NCI-H2227 (cell line): ENCODE measurements around the gene PGS1.

Experiments
- DNase-seq: peaks from one replicate; lab custom pipeline; 2025; ENCODE audit not compliant: unreplicated experiment; lab: John Stamatoyannopoulos, UW

The PGS1 gene

GRCh38 chr17:78345791-78346494 lies 32.5 kb upstream of the PGS1 start:
- no peak for DNase-seq

DNA sequence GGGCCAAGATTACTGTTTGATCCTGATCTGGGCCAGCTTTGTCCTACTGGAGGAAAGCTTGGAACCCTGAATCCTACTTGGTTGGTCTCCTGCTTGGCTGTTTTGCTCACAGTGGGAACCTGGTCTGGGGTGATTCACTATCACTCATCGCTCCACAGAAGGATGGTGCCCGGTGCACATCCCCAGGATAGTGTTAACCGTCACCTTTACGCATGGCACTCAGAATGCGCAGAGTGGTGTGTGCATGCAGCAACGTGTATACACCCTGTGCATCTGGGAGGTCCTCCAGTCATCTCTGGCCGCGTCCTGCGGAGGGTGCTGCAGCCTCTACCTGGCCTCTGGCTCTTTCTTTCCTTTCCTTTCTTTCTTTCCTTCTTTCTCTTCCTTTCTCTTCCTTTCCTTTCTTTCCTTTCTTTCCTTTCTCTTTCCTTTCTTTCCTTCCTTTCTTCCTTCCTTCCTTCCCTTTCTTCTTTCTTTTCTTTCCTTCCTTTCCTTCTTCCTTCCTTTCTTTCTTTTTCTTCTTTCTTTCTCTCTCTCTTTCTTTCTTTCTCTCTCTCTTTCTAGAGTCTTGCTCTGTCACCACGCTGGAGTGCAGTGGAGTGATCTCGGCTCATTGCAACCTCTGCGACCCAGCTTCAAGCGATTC lies 31.7 kb upstream of the PGS1 start:
- DNase-seq = no peak

- DNase-seq = no peak
Observed at GRCh38 chr17:78347453-78347852, 31.0 kb upstream of the PGS1 start.

DNA sequence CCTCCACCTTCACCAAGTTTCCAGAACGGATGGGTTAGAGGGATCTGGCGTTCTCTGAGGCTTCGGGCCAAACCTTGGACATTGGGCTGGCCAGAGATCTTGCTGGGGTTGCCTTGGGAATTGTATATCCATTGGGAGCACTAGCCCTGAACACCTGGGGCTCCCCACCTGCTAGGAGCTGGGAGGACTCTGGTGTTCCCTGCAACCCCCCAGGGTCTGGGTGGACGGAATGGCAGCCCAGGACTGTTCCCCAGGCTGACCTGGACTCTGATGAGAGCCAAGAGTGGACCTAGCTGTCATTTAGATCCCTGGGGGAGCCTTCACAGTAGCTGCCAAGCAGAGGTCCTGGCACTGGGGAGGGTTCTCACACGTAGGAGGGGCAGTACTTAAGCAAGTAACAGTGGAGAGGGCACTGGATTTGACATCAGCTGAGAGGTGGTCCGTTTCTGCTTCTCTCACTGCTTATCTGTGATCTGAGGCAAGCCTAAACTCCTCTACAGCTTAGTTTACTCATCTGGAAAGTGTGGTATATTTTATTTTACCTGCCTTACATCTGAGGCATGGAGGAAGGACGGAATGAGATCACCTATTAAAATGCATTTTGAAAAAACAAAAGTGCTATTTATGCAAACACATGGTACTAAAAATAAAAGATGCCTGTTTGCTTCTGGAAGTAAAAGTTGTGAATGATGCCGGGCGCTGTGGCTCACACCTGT lies 30.2 kb upstream of the PGS1 start:
- no peak for DNase-seq

GRCh38 chr17:78349891-78350642 lies 28.4 kb upstream of the PGS1 start:
- DNase-seq = no peak

DNA sequence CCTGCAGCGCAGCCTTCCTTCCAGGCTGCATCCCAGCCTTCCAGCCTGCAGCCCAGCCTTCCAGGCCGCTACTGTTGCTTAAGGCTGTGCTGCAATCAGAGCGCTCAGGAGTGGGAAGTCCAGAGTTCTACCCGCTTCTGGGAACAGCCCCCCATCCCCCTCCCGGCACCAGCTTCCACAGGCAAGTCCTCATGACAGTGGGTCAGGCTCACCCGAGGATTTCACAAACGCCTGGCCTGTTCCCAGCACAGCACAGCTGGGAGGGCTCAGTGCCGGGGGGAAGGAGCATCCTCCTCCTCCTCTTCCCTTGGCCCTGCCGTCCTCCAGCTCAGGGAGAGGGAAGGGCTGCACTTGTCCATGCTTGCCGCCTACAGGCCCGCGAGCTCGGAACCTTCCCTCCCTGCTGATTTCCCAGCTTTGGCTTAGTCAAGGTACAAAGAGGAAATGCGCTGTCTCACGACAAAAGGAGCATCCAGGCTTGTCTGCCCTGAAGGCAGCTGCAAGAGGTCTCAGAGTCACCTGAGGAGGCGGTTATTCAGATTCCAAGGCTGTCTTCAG lies 26.9 kb upstream of the PGS1 start:
- peak; percentile 68 for DNase-seq

GRCh38 chr17:78353834-78354233 lies 24.6 kb upstream of the PGS1 start:
- DNase-seq = no peak

- no peak for DNase-seq
Observed at GRCh38 chr17:78355045-78355641, 23.3 kb upstream of the PGS1 start.

- no peak for DNase-seq
Observed at GRCh38 chr17:78355701-78356100, 22.7 kb upstream of the PGS1 start.

- DNase-seq = no peak
Observed at GRCh38 chr17:78356101-78356713, 22.2 kb upstream of the PGS1 start.

- DNase-seq = no peak
Observed at GRCh38 chr17:78357177-78357586, 21.3 kb upstream of the PGS1 start.

- DNase-seq = no peak
Observed at GRCh38 chr17:78357672-78358537, 20.5 kb upstream of the PGS1 start.

DNA sequence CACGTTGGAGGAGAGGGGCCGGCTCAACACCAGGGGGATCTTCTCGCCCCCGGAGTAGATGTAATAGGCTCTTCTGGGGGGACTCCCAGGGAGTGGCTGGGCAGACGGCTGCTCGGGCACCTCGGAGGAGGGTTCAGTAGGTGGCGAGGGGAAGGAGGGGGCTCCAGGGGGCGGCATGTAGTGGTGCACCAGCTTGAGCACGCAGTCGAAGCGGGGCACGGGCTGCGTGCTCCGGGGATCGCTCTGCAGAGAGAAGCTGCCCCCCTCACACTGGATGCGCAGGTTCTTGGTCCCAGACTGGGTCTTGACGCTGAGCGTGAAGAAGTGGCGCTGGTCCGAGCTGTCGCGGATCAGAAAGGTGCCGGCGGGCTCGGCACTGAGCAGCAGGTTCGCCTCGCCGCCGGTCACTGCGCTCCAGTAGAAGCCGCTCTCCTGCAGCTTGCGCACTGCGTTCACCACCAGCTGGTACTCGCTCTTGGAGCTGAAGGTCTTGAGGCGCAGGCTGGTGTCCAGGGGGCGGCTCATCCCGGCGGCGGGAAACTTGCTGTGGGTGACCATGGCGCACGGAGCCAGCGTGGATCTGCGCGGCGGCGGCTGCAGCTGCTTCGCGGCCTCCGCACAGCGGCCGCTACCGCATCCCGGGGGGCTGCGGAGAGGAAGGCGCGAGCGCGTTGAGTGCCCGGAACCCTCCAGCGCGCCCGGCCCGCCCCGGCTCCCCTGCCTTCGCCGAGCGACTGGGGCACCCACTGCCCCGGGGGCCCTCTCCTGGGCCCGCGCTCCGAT lies 19.7 kb upstream of the PGS1 start:
- DNase-seq = peak; percentile 43

DNA sequence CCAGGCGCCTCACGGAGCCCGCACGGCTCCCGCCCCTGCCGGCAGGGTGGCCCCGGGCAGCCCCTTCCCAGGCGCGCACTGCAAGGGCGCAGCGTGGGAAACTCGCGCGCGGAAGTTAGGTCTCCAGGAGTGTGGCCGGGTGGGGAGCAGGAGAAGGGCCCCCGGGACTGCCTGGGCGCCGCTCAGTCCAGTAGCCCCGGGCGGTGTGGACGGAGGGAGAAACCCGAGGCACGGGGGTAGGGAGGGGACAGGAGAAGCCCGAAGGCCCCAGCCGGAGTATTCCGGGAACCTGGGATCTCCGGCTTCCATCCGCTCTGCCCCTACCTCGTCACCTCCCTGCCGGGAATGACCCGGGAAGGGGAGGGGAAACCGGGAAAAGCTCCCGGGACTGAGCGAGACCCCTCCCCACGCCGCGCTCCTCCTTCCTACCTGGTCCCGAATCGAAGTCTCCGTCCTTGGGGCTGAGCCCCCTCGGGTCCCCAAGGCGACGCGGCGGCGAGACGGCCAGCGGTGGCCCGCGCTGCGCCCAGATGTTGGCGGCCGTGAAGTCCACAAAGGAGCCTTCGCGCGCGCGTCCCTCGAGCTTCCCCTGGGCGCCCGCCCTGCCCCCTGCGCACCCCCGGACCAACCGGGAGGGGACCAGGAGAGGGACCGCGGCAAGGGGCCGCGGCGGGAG lies 19.0 kb upstream of the PGS1 start:
- DNase-seq = peak; percentile 71

DNA sequence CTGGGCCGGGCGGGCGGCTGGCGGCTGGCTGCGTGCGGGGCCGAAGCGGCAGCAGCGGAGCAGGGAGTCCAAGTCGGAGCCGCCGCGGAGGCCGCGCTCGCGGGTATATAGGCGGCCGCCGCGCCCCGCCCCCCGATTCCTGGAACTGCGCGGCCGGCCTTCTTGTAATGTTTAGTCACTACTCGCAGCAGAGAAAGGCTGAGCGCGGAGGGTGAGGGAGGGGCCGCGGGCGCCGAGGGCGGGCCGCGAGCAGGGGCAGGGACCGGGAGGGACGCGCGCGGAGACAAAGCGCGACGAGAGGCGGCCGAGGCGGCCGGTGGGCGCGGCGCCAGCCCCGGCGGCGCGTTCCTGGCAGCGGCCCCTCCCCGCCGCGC lies 18.5 kb upstream of the PGS1 start, which contains the start of gene SOCS3:
SOCS3 (minus strand) TSS at position 81 of the 374 bp plus-strand sequence. CDS start 982 bp downstream, outside the sequence.
- DNase-seq = peak; percentile 96

DNA sequence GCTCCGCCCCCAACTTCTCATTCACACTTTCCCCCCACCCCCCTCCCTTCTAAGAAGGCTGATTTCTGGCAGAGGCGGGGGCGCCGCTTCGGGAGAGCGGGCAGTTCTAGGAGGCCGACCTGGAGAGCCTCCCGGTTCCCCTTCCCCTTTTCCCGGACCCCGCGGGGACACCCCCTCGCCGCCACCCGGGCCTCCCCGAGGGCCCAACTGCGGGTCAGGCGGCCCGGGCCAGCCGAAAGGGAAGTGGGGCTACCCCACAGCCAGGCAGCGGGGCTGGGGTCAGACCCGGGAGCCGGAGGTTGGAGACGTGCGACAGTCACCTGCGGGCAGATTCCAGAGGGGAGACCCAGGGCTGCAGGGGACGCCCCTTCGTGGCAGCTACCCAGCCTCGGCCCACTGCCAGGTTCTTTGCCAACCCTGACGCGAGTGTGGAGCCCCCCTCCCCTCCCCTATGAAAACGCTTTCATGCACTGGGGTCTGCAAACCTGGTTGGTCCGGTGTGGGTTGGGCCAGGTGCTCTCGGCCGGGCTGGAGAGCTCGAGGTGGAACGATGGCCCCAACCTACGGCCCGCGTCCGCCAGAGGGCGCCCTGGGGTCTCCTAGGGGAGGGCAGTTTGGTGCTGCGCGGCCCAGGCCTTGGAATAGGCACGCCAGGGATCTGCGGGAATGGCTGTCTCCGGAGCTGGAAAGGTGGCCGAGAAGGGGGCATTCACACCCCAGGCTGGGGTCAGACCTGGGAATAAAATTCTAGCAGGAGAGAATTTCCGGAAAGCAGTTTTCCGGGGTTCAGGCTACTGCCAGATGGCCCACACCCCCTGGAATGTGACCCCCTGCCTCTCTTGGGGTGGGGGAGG lies 17.9 kb upstream of the PGS1 start:
- peak; percentile 94 for DNase-seq

GRCh38 chr17:78361225-78361701 lies 17.2 kb upstream of the PGS1 start:
- DNase-seq = no peak
